ENCODE measurements around the gene PTPRT. TPM values are rescaled to one million over a fixed set of nuclear protein-coding genes. Genes with fewer than 3 reads are reported as not detected.

PTPRT gene
- total RNA-seq, 1 donor from 2014 or later = not detected

DNA sequence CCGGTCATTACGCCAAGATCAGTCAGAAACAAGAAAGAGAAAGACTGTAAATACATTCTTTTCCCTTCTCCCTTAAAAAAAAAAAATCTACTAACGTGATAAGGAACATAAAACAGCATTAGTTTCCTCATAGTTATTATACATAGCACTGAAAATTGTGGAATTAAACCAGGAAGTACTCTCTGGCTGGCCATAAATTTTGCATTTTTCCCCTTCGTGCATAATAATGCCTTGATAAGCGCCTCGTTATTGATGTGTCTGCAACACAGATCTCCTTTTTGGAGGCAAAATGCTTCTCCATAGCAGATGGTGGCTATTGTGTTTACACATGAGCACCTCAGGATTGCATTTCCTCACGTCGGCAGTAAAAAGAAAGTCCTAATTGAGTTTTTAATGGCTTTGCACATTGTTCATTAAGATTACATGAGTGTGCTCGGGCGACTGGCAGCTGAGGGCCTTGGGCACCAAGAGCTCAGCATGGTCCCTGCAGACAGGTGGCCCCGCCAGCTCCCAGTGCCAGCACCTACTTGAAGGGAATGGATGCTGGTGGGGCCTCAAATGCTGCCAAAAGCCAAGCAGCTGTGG, 394.5 kb downstream of the PTPRT start:
- Histone ChIP-seq H3K27ac (no peak overlapping the region), H3K4me1 (no peaks in the 10 kb centered on the region), H3K36me3 (no peaks in the 10 kb centered on the region), H3K9me3 (no peaks in the 10 kb centered on the region), H3K27me3 (no peaks in the 10 kb centered on the region), H3K4me3 (no peak overlapping the region)
- intact Hi-C loops (cut with DNase I) = no loop called here
- DNase-seq (ENCODE audit: extremely low spot score in 2 of 2) = no peak
- TF ChIP-seq, protein P1, sequence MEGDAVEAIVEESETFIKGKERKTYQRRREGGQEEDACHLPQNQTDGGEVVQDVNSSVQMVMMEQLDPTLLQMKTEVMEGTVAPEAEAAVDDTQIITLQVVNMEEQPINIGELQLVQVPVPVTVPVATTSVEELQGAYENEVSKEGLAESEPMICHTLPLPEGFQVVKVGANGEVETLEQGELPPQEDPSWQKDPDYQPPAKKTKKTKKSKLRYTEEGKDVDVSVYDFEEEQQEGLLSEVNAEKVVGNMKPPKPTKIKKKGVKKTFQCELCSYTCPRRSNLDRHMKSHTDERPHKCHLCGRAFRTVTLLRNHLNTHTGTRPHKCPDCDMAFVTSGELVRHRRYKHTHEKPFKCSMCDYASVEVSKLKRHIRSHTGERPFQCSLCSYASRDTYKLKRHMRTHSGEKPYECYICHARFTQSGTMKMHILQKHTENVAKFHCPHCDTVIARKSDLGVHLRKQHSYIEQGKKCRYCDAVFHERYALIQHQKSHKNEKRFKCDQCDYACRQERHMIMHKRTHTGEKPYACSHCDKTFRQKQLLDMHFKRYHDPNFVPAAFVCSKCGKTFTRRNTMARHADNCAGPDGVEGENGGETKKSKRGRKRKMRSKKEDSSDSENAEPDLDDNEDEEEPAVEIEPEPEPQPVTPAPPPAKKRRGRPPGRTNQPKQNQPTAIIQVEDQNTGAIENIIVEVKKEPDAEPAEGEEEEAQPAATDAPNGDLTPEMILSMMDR (IDR thresholded peaks at IDR 0.05) = no peak
- TF ChIP-seq POLR2AphosphoS5 (IDR thresholded peaks at IDR 0.05; ENCODE audit: insufficient read depth in 1 of 2, low read depth in 1 of 2) (no peak), POLR2A (IDR thresholded peaks at IDR 0.05) (no peak)

DNA sequence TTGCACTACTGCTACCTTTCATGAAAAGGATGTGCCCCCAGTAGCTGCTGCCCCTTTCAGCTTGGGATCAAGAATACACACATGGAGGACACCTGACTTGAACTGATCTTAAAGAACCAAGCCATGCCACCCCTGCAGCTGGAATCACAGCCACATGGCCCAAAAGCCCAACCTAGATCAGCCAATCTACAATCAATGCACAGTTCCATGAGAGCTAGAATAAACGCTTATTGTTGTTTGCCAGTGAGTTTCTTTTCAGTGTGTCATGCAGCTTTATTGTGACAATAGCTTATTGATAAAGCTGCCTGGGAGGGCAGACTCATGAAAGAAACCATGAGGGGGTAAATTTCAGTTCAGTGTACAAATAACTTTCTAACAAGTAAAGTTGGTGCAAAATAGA, 397.7 kb downstream of the PTPRT start:
- TF ChIP-seq POLR2AphosphoS5 (IDR thresholded peaks at IDR 0.05; ENCODE audit: insufficient read depth in 1 of 2, low read depth in 1 of 2) (no peak), POLR2A (IDR thresholded peaks at IDR 0.05) (no peak)
- TF ChIP-seq, protein P1 (IDR thresholded peaks at IDR 0.05) = no peak
- intact Hi-C loops (cut with DNase I) = no loop called here
- Histone ChIP-seq H3K4me1 (no peaks in the 10 kb centered on the region), H3K9me3 (no peaks in the 10 kb centered on the region), H3K27me3 (no peaks in the 10 kb centered on the region), H3K27ac (no peak overlapping the region), H3K4me3 (no peak overlapping the region), H3K36me3 (no peaks in the 10 kb centered on the region)
- no peak for DNase-seq (ENCODE audit: extremely low spot score in 2 of 2)

DNA sequence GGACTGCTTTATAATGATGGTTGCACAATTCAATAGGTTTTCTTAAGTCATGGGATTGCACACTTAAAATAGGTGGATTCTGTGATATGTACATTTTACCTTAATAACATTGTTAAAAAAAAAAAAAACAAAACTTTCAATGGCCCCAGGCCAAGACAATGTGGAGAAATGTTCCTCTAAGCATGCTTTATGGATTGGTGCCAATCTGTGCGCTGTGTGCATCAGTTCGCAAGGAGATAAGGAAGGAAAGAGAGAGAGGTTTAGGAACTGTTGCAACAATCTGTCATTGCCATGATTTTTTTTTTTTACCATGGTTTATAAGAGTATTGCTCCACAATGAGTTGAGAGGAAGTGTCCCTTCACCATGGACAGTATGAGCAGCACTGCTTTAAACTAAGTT, 399.6 kb downstream of the PTPRT start:
- intact Hi-C loops (cut with DNase I) = no loop called here
- H3K27me3 ChIP-seq = no peaks in the 10 kb centered on the region
- no peak overlapping the region for H3K27ac ChIP-seq

DNA sequence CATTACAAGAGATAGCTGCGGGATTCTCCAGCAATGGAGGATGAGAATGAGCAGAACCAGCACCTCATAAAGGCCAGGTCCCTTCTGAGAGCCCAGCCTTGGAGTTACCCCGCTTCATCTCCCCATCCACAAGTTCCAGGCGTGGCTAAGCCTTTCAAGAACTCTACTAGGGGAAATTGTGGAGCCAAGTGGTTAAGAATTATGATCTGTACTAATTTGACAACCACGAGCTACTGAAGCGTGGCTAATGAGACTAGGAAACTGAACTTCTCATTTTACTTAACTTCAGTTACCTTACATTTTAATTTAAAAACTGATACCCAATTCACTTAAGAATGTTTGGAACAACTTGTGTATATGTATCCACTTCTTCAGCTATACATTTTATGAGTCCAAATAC, 401.0 kb downstream of the PTPRT start:
- no peaks in the 10 kb centered on the region for H3K9me3 ChIP-seq
- no peak overlapping the region for H3K27ac ChIP-seq
- H3K27me3 ChIP-seq = no peaks in the 10 kb centered on the region
- no peaks in the 10 kb centered on the region for H3K36me3 ChIP-seq
- no peak for TF ChIP-seq POLR2A (IDR thresholded peaks at IDR 0.05)
- no peak for TF ChIP-seq POLR2AphosphoS5 (IDR thresholded peaks at IDR 0.05; ENCODE audit: insufficient read depth in 1 of 2, low read depth in 1 of 2)
- TF ChIP-seq, protein P1 (IDR thresholded peaks at IDR 0.05) = no peak
- no peak for DNase-seq (ENCODE audit: extremely low spot score in 2 of 2)
- intact Hi-C loops (cut with DNase I) = no loop called here
- no peaks in the 10 kb centered on the region for H3K4me1 ChIP-seq
- no peak overlapping the region for H3K4me3 ChIP-seq

More for the DNA sequence above, 399.6 kb downstream of the PTPRT start:
- H3K9me3 ChIP-seq = no peaks in the 10 kb centered on the region
- H3K4me1 ChIP-seq = no peaks in the 10 kb centered on the region
- no peak overlapping the region for H3K4me3 ChIP-seq
- TF ChIP-seq POLR2AphosphoS5 (IDR thresholded peaks at IDR 0.05; ENCODE audit: insufficient read depth in 1 of 2, low read depth in 1 of 2) (no peak), POLR2A (IDR thresholded peaks at IDR 0.05) (no peak)
- TF ChIP-seq, protein P1 (IDR thresholded peaks at IDR 0.05) = no peak
- H3K36me3 ChIP-seq = no peaks in the 10 kb centered on the region
- no peak for DNase-seq (ENCODE audit: extremely low spot score in 2 of 2)

DNA sequence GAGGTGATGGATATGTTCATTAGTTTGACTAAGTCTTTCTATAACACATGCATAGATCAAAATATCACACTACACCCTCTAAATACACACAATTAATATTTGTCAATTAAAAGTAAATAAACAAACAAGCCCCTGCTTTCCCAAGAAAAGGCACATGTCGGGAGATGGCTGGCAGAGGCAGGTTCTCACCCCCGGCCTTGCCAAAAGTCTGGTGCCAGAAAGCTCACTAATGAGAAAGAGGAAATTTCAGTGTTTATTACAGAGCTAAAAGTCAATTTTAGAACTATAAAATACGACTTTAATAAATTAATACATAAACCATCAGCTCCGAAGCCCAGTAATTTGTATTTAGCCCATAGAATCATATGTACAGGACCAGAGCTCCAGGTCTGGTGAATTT, 404.7 kb downstream of the PTPRT start:
- H3K36me3 ChIP-seq = no peaks in the 10 kb centered on the region
- H3K27ac ChIP-seq = no peak overlapping the region
- no peaks in the 10 kb centered on the region for H3K4me1 ChIP-seq
- H3K27me3 ChIP-seq = no peaks in the 10 kb centered on the region
- TF ChIP-seq POLR2AphosphoS5 (IDR thresholded peaks at IDR 0.05; ENCODE audit: insufficient read depth in 1 of 2, low read depth in 1 of 2) (no peak), POLR2A (IDR thresholded peaks at IDR 0.05) (no peak)
- TF ChIP-seq, protein P1 (IDR thresholded peaks at IDR 0.05) = no peak
- no peak overlapping the region for H3K4me3 ChIP-seq
- intact Hi-C loops (cut with DNase I) = no loop called here
- H3K9me3 ChIP-seq = no peaks in the 10 kb centered on the region
- DNase-seq (ENCODE audit: extremely low spot score in 2 of 2) = no peak
